HFF-Myc (cell line): ENCODE measurements around the gene FER1L5.

Experiments
- DNase-seq: peaks from one replicate; pipeline ENCODE4 v3.0.0-alpha.2; 2011; ENCODE audit warnings: low read depth; ENCODE audit errors: extremely low read depth
- H3K4me3 ChIP-seq: replicated peaks from 2 replicates; pipeline ENCODE4 v1.5.1; 2011; ENCODE audit warnings: low read depth, mild to moderate bottlenecking, control low read depth, low read length
- CTCF ChIP-seq: IDR thresholded peaks from 2 replicates; pipeline ENCODE4 v1.5.1; 2012; ENCODE audit warnings: mild to moderate bottlenecking, low read depth, low read length, control low read depth; ENCODE audit errors: missing control alignments

The FER1L5 gene

DNA sequence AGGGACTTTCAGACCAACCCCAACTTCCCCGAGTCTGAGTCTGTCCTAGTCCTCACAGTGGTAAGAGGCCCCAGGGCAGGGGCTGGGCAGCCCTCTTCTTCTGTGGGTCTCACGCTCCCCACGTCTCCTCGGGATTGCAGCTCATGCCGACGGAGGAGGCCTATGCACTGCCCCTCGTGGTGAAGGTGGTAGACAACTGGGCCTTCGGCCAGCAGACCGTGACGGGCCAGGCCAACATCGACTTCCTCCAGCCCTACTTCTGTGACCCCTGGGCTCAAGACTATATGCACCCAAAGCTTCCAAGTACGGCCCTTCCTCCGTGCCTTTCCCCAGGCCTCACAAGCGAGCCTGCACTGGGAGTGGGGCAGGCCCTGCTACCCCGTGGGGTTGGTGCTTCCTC is 53.0 kb downstream of the FER1L5 start:
- no peak overlapping the region for H3K4me3 ChIP-seq
- no peak for TF ChIP-seq CTCF
- DNase-seq = no peak

DNA sequence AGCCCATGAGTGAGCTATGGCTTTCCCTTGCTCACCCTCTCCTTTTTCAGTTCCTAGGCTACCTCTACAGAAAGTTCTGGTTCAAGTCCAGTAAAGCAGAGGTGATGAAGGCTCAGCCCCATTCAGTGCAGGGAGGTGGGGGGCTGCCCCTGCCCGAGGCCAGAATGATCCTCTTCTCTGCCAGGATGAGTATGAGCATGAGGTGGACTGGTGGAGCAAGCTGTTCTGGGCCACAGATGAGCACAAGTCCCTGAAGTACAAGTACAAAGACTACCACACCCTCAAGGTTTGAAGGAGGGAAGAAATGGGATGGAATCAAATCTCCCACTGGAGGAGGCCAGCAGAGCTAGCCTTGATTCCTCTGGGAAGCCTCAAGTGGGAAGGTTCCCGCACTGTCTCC is 54.9 kb downstream of the FER1L5 start:
- no peak overlapping the region for H3K4me3 ChIP-seq
- DNase-seq = no peak
- no peak for TF ChIP-seq CTCF

DNA sequence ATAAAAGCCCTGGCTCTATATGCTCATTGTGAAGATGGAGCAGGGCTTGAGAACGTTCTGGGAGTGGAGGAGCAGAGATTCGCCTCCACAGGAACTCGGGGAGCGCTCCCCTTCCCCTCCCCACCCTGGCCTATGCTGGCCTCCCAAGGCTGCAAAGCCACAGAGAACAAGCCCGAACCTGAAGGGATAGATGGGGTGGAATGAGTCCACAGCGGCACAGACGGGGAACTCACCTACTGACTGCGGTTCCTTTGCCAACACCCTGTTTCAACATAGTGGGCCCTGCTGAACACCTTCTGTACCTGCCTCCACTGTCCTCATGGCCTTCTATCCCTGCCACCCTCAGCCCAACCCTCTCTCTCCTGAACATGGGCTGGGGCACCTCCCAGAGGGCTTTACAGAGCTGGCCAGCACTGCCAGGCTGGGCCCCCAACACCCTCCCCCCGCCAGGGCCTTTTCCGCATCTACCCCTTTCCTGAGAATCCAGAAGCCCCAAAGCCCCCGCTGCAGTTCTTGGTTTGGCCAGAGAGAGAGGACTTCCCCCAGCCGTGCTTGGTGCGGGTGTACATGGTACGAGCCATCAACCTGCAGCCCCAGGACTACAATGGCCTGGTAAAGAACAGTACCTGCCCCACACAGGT is 55.8 kb downstream of the FER1L5 start:
- TF ChIP-seq CTCF = no peak
- no peak for DNase-seq
- H3K4me3 ChIP-seq = no peak overlapping the region

- H3K4me3 ChIP-seq = no peak overlapping the region
- no peak for TF ChIP-seq CTCF
- no peak for DNase-seq
Measured at GRCh38 chr2:96699021-96699420, 56.5 kb downstream of the FER1L5 start.

- no peak for DNase-seq
- H3K4me3 ChIP-seq = no peak overlapping the region
- TF ChIP-seq CTCF = no peak
Measured at GRCh38 chr2:96699621-96700020, 57.1 kb downstream of the FER1L5 start.

- TF ChIP-seq CTCF = no peak
- no peak overlapping the region for H3K4me3 ChIP-seq
- no peak for DNase-seq
Measured at GRCh38 chr2:96700086-96700485, 57.5 kb downstream of the FER1L5 start.

GRCh38 chr2:96701636-96702035 is 59.1 kb downstream of the FER1L5 start:
- TF ChIP-seq CTCF = no peak
- DNase-seq = no peak

More at GRCh38 chr2:96701636-96702035, 59.1 kb downstream of the FER1L5 start:
- H3K4me3 ChIP-seq = no peak overlapping the region
